Dermis microvascular lymphatic vessel endothelial cell (primary cell): ENCODE data around the gene OR56A4. TPM values are rescaled to one million over a fixed set of nuclear protein-coding genes. Genes with fewer than 3 reads are reported as not detected.
"Not testable (repeated sequence)": the region's sequence is repeated elsewhere in the genome, so short reads cannot be mapped to it uniquely, and the experiment has no call there.

Source experiments
- DNase-seq, 2 donors: peaks; one replicate each; pipeline versions ENCODE4 v3.0.0 to v3.0.0-alpha.2; 2010; ENCODE audit warnings: low read depth in 2 of 2
- total RNA-seq: library from RNA; depleted of rRNA; stranded (reverse); fragments of >200 nt; gene quantifications from 2 replicates; pipeline ENCODE4 v1.2.1, GENCODE V29; 2014

Gene OR56A4
- total RNA-seq, 1 donor from 2014 or later: not detected

GRCh38 chr11:5960704-5961320 lies 45.9 kb downstream of the OR56A4 start:
- not testable (repeated sequence) for DNase-seq

GRCh38 chr11:5955586-5955985 lies 51.2 kb downstream of the OR56A4 start:
- no peak for DNase-seq

Other genes starting within 250 kb of the OR56A4 start
- gene OR52N5, start 223.6 kb downstream of the OR56A4 start, total RNA-seq: not detected in 2 replicates
- gene OR52N1, start 215.7 kb downstream of the OR56A4 start, total RNA-seq: not detected in 2 replicates
- not detected in 2 replicates for gene OR52N2, start 198.0 kb downstream of the OR56A4 start, total RNA-seq
- not detected in 2 replicates for gene OR52E6, start 165.0 kb downstream of the OR56A4 start, total RNA-seq
- gene OR52E8, start 149.3 kb downstream of the OR56A4 start, total RNA-seq: not detected in 2 replicates
- not detected in 2 replicates for gene OR52E4, start 126.3 kb downstream of the OR56A4 start, total RNA-seq
- not detected in 2 replicates for gene OR52E5, start 113.7 kb downstream of the OR56A4 start, total RNA-seq
- not detected in 2 replicates for gene OR56A3, start 64.7 kb downstream of the OR56A4 start, total RNA-seq
- not detected in 2 replicates for gene OR56A5, start 38.5 kb downstream of the OR56A4 start, total RNA-seq
- gene OR52L1, start 20.0 kb downstream of the OR56A4 start, total RNA-seq: not detected in 2 replicates
- gene OR56A1, start 23.8 kb upstream of the OR56A4 start, total RNA-seq: not detected in 2 replicates
- not detected in 2 replicates for gene OR56B4, start 100.7 kb upstream of the OR56A4 start, total RNA-seq
- gene OR52B2, start 163.4 kb upstream of the OR56A4 start, total RNA-seq: not detected in 2 replicates
- gene OR52W1, start 192.3 kb upstream of the OR56A4 start, total RNA-seq: not detected in 2 replicates
- gene C11orf42, start 198.6 kb upstream of the OR56A4 start, total RNA-seq: not detected in 2 replicates
- 6.9 and 11.1 TPM in 2 replicates for gene FHIP1B, start 227.7 kb upstream of the OR56A4 start, total RNA-seq
- not detected in 2 replicates for gene CNGA4, start 232.1 kb upstream of the OR56A4 start, total RNA-seq